ENCODE data around the gene PPIE. TPM values are rescaled to one million over a fixed set of nuclear protein-coding genes. Genes with fewer than 3 reads are reported as not detected.

PPIE gene
- total RNA-seq, 1 donor from 2014 or later = 32.4 TPM

DNA sequence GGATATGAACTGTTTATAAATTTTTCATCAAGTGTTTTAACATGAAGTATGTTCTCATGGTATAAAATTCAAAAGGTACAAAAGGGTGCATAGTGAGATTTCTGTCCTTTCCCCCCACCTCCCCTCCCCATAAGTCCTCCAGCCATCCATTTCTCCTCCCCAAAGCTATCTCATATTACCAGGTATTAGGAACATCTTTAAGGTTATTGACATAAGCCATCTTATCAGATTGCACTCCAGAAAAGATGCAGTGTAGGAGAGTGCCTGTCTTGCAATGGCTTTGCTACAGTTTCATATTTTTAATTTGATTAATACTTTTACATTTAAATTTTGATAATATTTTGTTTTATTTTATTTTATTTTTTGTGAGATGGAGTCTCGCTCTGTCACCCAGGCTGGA, 33.9 kb upstream of the PPIE start:
- Histone ChIP-seq H3K9me3 (no peaks in the 10 kb centered on the region), H3K27ac (no peak overlapping the region), H3K4me1 (no peaks in the 10 kb centered on the region), H3K27me3 (no peaks in the 10 kb centered on the region), H3K36me3 (no peaks in the 10 kb centered on the region), H3K4me3 (no peak overlapping the region)
- intact Hi-C loops (cut with DNase I) = no loop called here
- TF ChIP-seq POLR2A (IDR thresholded peaks at IDR 0.05) = no peak
- no peak for TF ChIP-seq POLR2AphosphoS5 (IDR thresholded peaks at IDR 0.05; ENCODE audit: insufficient read depth in 1 of 2, low read depth in 1 of 2)
- TF ChIP-seq CTCF (IDR thresholded peaks at IDR 0.05) = no peak
- no peak for DNase-seq (ENCODE audit: extremely low spot score in 2 of 2)

GRCh38 chr1:39707506-39707905, 31.2 kb upstream of the PPIE start:
- H3K9me3 ChIP-seq = no peaks in the 10 kb centered on the region
- intact Hi-C loops (cut with DNase I) = no loop called here
- DNase-seq (ENCODE audit: extremely low spot score in 2 of 2) = no peak
- H3K4me3 ChIP-seq = no peak overlapping the region
- no peaks in the 10 kb centered on the region for H3K27me3 ChIP-seq
- TF ChIP-seq CTCF (IDR thresholded peaks at IDR 0.05) (no peak), POLR2A (IDR thresholded peaks at IDR 0.05) (no peak), POLR2AphosphoS5 (IDR thresholded peaks at IDR 0.05; ENCODE audit: insufficient read depth in 1 of 2, low read depth in 1 of 2) (no peak)
- H3K36me3 ChIP-seq = no peaks in the 10 kb centered on the region
- H3K4me1 ChIP-seq = no peaks in the 10 kb centered on the region
- no peak overlapping the region for H3K27ac ChIP-seq

- no peaks in the 10 kb centered on the region for H3K4me1 ChIP-seq
- DNase-seq (ENCODE audit: extremely low spot score in 2 of 2) = peak in 1 of 2 donors; percentile 32
- no peak overlapping the region for H3K27ac ChIP-seq
- TF ChIP-seq POLR2AphosphoS5 (IDR thresholded peaks at IDR 0.05; ENCODE audit: insufficient read depth in 1 of 2, low read depth in 1 of 2) (no peak), CTCF (IDR thresholded peaks at IDR 0.05) (no peak), POLR2A (IDR thresholded peaks at IDR 0.05) (no peak)
- H3K27me3 ChIP-seq = no peaks in the 10 kb centered on the region
- H3K9me3 ChIP-seq = no peaks in the 10 kb centered on the region
- intact Hi-C loops (cut with DNase I) = no loop called here
- no peaks in the 10 kb centered on the region for H3K36me3 ChIP-seq
- no peak overlapping the region for H3K4me3 ChIP-seq
Measured at GRCh38 chr1:39711104-39711965, 27.3 kb upstream of the PPIE start.

DNA sequence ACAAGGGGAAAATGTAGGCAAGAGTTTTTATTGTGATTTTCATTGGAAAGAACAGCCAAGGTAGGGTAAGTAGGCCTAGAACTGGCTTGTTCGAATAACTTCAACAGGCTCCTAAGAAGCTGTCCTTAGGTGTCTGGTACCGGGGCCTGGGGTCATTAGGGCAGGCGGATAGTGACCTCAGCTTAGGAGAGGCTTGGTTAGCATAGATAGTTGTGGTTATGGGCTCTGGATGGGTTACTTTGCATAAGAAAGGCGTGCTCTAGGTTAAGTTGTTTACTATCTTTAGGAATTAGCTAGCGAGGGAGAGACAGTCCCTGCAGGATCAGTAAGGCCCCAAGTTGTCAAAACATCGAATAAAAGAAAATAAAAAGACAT, 26.7 kb upstream of the PPIE start:
- no peaks in the 10 kb centered on the region for H3K36me3 ChIP-seq
- TF ChIP-seq CTCF (IDR thresholded peaks at IDR 0.05) = no peak
- no peak for TF ChIP-seq POLR2A (IDR thresholded peaks at IDR 0.05)
- TF ChIP-seq POLR2AphosphoS5 (IDR thresholded peaks at IDR 0.05; ENCODE audit: insufficient read depth in 1 of 2, low read depth in 1 of 2) = no peak
- DNase-seq (ENCODE audit: extremely low spot score in 2 of 2) = peak in 1 of 2 donors; percentile 13
- no peak overlapping the region for H3K27ac ChIP-seq
- H3K4me1 ChIP-seq = no peaks in the 10 kb centered on the region
- H3K4me3 ChIP-seq = no peak overlapping the region
- H3K27me3 ChIP-seq = no peaks in the 10 kb centered on the region
- intact Hi-C loops (cut with DNase I) = no loop called here
- no peaks in the 10 kb centered on the region for H3K9me3 ChIP-seq

DNA sequence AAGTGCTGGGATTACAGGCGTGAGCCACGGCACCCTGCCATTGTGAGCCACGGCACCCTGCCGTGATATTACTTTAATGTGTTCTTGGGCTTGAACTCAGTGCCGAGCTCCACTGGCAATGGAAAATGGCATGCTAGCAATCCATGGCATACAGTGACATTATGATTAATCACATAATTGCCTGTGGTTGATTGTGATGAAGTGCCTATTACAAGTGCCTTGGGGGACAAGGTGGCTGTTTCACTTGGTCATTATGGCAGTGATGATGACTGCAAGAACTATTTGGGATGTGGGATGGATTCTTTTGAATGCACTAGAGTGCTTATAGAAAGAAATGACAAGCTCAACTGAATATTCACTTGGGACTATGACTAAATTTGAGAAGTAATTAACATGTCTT, 25.1 kb upstream of the PPIE start:
- DNase-seq (ENCODE audit: extremely low spot score in 2 of 2) = peak in 1 of 2 donors; percentile 37
- no peaks in the 10 kb centered on the region for H3K9me3 ChIP-seq
- no peaks in the 10 kb centered on the region for H3K36me3 ChIP-seq
- H3K27me3 ChIP-seq = no peaks in the 10 kb centered on the region
- no peak overlapping the region for H3K27ac ChIP-seq
- intact Hi-C loops (cut with DNase I) = no loop called here
- TF ChIP-seq POLR2AphosphoS5 (IDR thresholded peaks at IDR 0.05; ENCODE audit: insufficient read depth in 1 of 2, low read depth in 1 of 2) (no peak), POLR2A (IDR thresholded peaks at IDR 0.05) (no peak), CTCF (IDR thresholded peaks at IDR 0.05) (no peak)
- H3K4me3 ChIP-seq = no peak overlapping the region
- no peaks in the 10 kb centered on the region for H3K4me1 ChIP-seq
